Keratinocyte (primary cell): ENCODE data around the gene UBAP1. TPM values are rescaled to one million over a fixed set of nuclear protein-coding genes. Genes with fewer than 3 reads are reported as not detected.

ENCODE experiments used
- DNase-seq: peaks from one replicate; pipeline ENCODE4 v3.0.0-alpha.2; 2011; ENCODE audit warnings: low read depth, missing footprints, low spot score
- FAIRE-seq: peaks from 2 replicates; lab custom pipeline; 2011; peaks lifted over from hg19 to GRCh38; lab: Jason Lieb, UNC
- H2AFZ ChIP-seq: 2 replicates; pipeline ENCODE4 v1.6.0; 2012; ENCODE audit warnings: low read length, control low read depth, inconsistent platforms; ENCODE audit not compliant: control insufficient read depth
- H3K27ac ChIP-seq: 2 replicates; pipeline ENCODE4 v1.5.1; 2011; ENCODE audit warnings: low read length; ENCODE audit not compliant: control insufficient read depth, insufficient read depth
- H3K27me3 ChIP-seq: 3 replicates; pipeline ENCODE4 v1.6.0; 2011; ENCODE audit warnings: low read length; ENCODE audit not compliant: control insufficient read depth, insufficient read depth; ENCODE audit errors: extremely low read depth
- H3K36me3 ChIP-seq, 2 experiments: 2 replicates in 1 of 2; 3 replicates in 1 of 2; pipeline ENCODE4 v1.5.1; 2011; ENCODE audit warnings: low read length in 2 of 2, mild to moderate bottlenecking in 1 of 2; ENCODE audit not compliant: control insufficient read depth in 2 of 2, insufficient read depth in 2 of 2; ENCODE audit errors: extremely low read depth in 1 of 2
- H3K4me1 ChIP-seq: 3 replicates; pipeline ENCODE4 v1.5.1; 2011; ENCODE audit warnings: low read length; ENCODE audit not compliant: control insufficient read depth, insufficient read depth; ENCODE audit errors: extremely low read depth
- H3K4me2 ChIP-seq: 3 replicates; pipeline ENCODE4 v1.6.0; 2011; ENCODE audit warnings: low read depth, low read length; ENCODE audit not compliant: control insufficient read depth, insufficient read depth; ENCODE audit errors: extremely low read depth
- H3K4me3 ChIP-seq, 3 experiments: fragments of 200-600 bp in 1 of 3; sonication (generic) in 1 of 3; 2 replicates in 2 of 3; 3 replicates in 1 of 3; pipeline ENCODE4 v1.5.1; 2011 to 2016; ENCODE audit warnings: low read length in 3 of 3, mild to moderate bottlenecking in 3 of 3, control low read depth in 2 of 3, inconsistent platforms in 1 of 3, low read depth in 1 of 3, mixed read lengths in 1 of 3, mixed run types in 1 of 3, moderate library complexity in 1 of 3; ENCODE audit not compliant: control insufficient read depth in 2 of 3, insufficient read depth in 2 of 3; ENCODE audit errors: extremely low read depth in 1 of 3
- H3K79me2 ChIP-seq: 2 replicates; pipeline ENCODE4 v1.6.0; 2012; ENCODE audit warnings: low read length; ENCODE audit not compliant: control insufficient read depth, insufficient read depth
- H3K9ac ChIP-seq: 3 replicates; pipeline ENCODE4 v1.6.0; 2011; ENCODE audit warnings: low read length; ENCODE audit not compliant: control insufficient read depth, insufficient read depth; ENCODE audit errors: extremely low read depth
- H3K9me1 ChIP-seq: 3 replicates; pipeline ENCODE4 v1.6.0; 2011; ENCODE audit warnings: low read length; ENCODE audit not compliant: control insufficient read depth, insufficient read depth; ENCODE audit errors: extremely low read depth
- H3K9me3 ChIP-seq: 2 replicates; pipeline ENCODE4 v1.5.1; 2012; ENCODE audit warnings: low read depth, low read length; ENCODE audit not compliant: control insufficient read depth
- H4K20me1 ChIP-seq: 3 replicates; pipeline ENCODE4 v1.6.0; 2011; ENCODE audit warnings: low read length; ENCODE audit not compliant: control insufficient read depth, insufficient read depth; ENCODE audit errors: extremely low read depth
- EZH2 ChIP-seq: IDR thresholded peaks from one replicate; pipeline ENCODE4 v1.6.1; 2012; ENCODE audit warnings: inconsistent platforms, mild to moderate bottlenecking, low read length, moderate library complexity
- dilution Hi-C: fragments of 300-500 bp; cut with MboI; formaldehyde crosslinking; loops from one replicate; pipeline ENCODE4 v1.7.0; 2020; ENCODE audit warnings: low sequenced_read_pairs; ENCODE audit not compliant: extremely low pct_ligation_motif_present
- polyA plus RNA-seq, 5 experiments: library from polyadenylated mRNA; depleted of rRNA in 3 of 5; stranded (reverse) in 3 of 5; stranded (forward) in 1 of 5; unstranded in 1 of 5; fragments of >200 nt; gene quantifications; 1 replicate in 1 of 5; 2 replicates in 3 of 5; 3 replicates in 1 of 5; pipeline versions ENCODE4 v1.2.1 to v1.2.3, GENCODE V29; 2011 to 2012; ENCODE audit warnings: missing spikeins in 2 of 5, low read depth in 1 of 5, low replicate concordance in 1 of 5
- TF ChIP-seq, protein P1 (sequence below), 3 experiments: IDR thresholded peaks in 1 of 3; conservative IDR thresholded peaks in 1 of 3; optimal IDR thresholded peaks in 1 of 3; 2 replicates in 2 of 3; 3 replicates in 1 of 3; pipeline versions ENCODE3 to v1.5.1; 2011; ENCODE audit warnings: low read length in 3 of 3, mild to moderate bottlenecking in 3 of 3, moderate library complexity in 2 of 3, control low read depth in 1 of 3, inconsistent platforms in 1 of 3; ENCODE audit not compliant: insufficient read depth in 2 of 3; ENCODE audit errors: extremely low read depth in 1 of 3

The UBAP1 gene
- polyA plus RNA-seq, 1 donor (not counting 4 experiments of a cell fraction or from before 2014, with no cell fraction given) = 81.8 TPM

DNA sequence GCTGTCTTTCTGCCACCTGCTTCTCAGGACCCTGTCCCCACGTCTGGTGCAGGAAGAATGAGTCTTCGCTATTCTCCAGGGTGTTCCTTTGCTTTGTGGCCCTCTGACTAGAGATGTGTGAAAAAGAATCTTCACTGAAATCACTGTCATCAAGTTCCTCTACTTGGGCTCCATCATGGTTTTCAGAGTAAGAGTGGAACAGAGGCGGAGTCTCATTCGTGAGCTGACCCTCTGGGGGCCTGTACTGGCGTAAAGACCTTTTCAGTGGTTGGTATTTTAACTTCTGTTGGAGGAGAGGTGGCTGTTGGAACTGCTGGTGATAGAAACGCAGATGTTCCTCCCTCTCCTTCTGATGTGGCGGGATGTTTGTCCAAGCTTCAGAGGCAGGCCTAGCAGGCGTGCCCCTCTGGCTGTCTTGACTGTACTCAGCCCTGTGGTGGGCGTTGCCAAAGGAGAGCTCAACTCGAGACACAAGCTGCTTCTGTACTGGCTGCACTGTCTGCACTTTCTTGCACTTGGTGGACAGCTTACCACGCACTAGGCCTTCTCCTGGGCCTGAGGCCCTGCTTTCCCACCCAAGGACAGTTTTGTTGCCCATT, 78.2 kb downstream of the UBAP1 start:
- Histone ChIP-seq H3K36me3 (peaks cover 7 to 32% of the 10 kb centered on the region in 2 experiments), H3K27me3 (no peaks in the 10 kb centered on the region), H3K4me1 (peaks cover 37% of the 10 kb centered on the region), H3K9me1 (peaks cover 7% of the 10 kb centered on the region), H3K27ac (no peak overlapping the region), H3K4me2 (no peak overlapping the region), H4K20me1 (no peaks in the 10 kb centered on the region), H3K79me2 (no peaks in the 10 kb centered on the region), H2AFZ (no peak overlapping the region), H3K4me3 (no peak overlapping the region), H3K9me3 (no peaks in the 10 kb centered on the region), H3K9ac (no peak overlapping the region)
- FAIRE-seq (no peak), DNase-seq (no peak)
- dilution Hi-C loops = no loop called here
- TF ChIP-seq EZH2 = no peak
- TF ChIP-seq, protein P1, sequence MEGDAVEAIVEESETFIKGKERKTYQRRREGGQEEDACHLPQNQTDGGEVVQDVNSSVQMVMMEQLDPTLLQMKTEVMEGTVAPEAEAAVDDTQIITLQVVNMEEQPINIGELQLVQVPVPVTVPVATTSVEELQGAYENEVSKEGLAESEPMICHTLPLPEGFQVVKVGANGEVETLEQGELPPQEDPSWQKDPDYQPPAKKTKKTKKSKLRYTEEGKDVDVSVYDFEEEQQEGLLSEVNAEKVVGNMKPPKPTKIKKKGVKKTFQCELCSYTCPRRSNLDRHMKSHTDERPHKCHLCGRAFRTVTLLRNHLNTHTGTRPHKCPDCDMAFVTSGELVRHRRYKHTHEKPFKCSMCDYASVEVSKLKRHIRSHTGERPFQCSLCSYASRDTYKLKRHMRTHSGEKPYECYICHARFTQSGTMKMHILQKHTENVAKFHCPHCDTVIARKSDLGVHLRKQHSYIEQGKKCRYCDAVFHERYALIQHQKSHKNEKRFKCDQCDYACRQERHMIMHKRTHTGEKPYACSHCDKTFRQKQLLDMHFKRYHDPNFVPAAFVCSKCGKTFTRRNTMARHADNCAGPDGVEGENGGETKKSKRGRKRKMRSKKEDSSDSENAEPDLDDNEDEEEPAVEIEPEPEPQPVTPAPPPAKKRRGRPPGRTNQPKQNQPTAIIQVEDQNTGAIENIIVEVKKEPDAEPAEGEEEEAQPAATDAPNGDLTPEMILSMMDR (optimal IDR thresholded peaks at IDR 0.05 in 1 of 3, IDR thresholded peaks at IDR 0.05 in 1 of 3, conservative IDR thresholded peaks at IDR 0.05 in 1 of 3; ENCODE audit: extremely low read depth in 1 of 3, insufficient read depth in 2 of 3, low read length in 3 of 3) = no peak

DNA sequence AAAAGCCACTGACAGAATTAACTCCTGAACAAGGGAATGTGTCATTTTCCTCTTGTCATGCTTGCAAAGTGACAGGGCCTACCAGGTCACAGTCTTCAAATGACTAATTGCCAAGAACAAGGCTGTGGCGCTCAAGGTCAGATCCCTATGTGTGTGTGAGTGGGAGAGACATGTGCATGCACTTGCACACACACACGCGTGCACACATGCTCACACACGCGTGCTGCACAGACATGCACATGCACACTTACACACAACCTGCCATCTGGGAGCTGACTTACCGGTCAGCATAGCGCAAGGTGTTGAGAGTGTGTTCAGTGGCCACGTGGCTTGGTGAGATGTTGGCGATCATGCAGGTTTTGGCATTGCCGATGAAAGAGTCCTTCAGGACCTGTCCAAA, 80.5 kb downstream of the UBAP1 start:
- no peaks in the 10 kb centered on the region for H3K27me3 ChIP-seq
- no peak overlapping the region for H2AFZ ChIP-seq
- DNase-seq (no peak), FAIRE-seq (no peak)
- H3K4me3 ChIP-seq = no peak overlapping the region
- dilution Hi-C loops = no loop called here
- H3K9me1 ChIP-seq = peaks cover 2% of the 10 kb centered on the region
- no peak for TF ChIP-seq EZH2
- TF ChIP-seq, protein P1 (optimal IDR thresholded peaks at IDR 0.05 in 1 of 3, IDR thresholded peaks at IDR 0.05 in 1 of 3, conservative IDR thresholded peaks at IDR 0.05 in 1 of 3; ENCODE audit: extremely low read depth in 1 of 3, insufficient read depth in 2 of 3, low read length in 3 of 3) = no peak
- no peaks in the 10 kb centered on the region for H4K20me1 ChIP-seq
- H3K27ac ChIP-seq = no peak overlapping the region
- H3K36me3 ChIP-seq = peaks cover 7 to 26% of the 10 kb centered on the region in 2 experiments
- no peaks in the 10 kb centered on the region for H3K9me3 ChIP-seq
- H3K4me2 ChIP-seq = no peak overlapping the region
- H3K79me2 ChIP-seq = no peaks in the 10 kb centered on the region
- H3K9ac ChIP-seq = no peak overlapping the region
- H3K4me1 ChIP-seq = peaks cover 22% of the 10 kb centered on the region
